ENCODE data around the gene TNFSF13B.

DNA sequence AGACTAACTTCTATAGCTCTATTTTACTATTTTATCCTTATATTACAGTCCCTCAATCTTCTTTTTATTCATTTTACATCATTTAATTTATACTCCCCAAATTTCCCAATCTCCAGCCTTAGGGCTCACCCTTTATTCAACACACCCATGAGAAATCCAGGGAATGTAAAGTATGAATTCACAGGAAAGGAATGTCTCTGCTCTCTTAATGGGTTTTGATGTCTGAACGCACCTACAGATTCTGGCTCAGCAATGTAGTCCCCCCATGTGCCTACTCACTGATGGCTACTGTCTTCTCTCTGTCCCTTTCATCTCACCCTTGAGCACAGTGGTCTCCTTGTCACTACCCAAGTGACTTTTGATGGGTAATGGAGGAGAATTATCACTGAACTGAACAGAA, 32.8 kb downstream of the TNFSF13B start:
- TF ChIP-seq, protein P1, sequence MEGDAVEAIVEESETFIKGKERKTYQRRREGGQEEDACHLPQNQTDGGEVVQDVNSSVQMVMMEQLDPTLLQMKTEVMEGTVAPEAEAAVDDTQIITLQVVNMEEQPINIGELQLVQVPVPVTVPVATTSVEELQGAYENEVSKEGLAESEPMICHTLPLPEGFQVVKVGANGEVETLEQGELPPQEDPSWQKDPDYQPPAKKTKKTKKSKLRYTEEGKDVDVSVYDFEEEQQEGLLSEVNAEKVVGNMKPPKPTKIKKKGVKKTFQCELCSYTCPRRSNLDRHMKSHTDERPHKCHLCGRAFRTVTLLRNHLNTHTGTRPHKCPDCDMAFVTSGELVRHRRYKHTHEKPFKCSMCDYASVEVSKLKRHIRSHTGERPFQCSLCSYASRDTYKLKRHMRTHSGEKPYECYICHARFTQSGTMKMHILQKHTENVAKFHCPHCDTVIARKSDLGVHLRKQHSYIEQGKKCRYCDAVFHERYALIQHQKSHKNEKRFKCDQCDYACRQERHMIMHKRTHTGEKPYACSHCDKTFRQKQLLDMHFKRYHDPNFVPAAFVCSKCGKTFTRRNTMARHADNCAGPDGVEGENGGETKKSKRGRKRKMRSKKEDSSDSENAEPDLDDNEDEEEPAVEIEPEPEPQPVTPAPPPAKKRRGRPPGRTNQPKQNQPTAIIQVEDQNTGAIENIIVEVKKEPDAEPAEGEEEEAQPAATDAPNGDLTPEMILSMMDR (IDR thresholded peaks at IDR 0.05): no peak
- TF ChIP-seq POLR2AphosphoS5 (IDR thresholded peaks at IDR 0.05; ENCODE audit: low read depth, low read length) (no peak), SIN3A (IDR thresholded peaks at IDR 0.05; ENCODE audit: borderline replicate concordance, insufficient read depth, low read depth, low read length) (no peak)
- TF ChIP-seq, protein P2, sequence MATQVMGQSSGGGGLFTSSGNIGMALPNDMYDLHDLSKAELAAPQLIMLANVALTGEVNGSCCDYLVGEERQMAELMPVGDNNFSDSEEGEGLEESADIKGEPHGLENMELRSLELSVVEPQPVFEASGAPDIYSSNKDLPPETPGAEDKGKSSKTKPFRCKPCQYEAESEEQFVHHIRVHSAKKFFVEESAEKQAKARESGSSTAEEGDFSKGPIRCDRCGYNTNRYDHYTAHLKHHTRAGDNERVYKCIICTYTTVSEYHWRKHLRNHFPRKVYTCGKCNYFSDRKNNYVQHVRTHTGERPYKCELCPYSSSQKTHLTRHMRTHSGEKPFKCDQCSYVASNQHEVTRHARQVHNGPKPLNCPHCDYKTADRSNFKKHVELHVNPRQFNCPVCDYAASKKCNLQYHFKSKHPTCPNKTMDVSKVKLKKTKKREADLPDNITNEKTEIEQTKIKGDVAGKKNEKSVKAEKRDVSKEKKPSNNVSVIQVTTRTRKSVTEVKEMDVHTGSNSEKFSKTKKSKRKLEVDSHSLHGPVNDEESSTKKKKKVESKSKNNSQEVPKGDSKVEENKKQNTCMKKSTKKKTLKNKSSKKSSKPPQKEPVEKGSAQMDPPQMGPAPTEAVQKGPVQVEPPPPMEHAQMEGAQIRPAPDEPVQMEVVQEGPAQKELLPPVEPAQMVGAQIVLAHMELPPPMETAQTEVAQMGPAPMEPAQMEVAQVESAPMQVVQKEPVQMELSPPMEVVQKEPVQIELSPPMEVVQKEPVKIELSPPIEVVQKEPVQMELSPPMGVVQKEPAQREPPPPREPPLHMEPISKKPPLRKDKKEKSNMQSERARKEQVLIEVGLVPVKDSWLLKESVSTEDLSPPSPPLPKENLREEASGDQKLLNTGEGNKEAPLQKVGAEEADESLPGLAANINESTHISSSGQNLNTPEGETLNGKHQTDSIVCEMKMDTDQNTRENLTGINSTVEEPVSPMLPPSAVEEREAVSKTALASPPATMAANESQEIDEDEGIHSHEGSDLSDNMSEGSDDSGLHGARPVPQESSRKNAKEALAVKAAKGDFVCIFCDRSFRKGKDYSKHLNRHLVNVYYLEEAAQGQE (IDR thresholded peaks at IDR 0.05; ENCODE audit: insufficient read depth in 1 of 2, low read depth in 2 of 2, low read length in 1 of 2): no peak
